ENCODE data around the gene DCAF15.

DNA sequence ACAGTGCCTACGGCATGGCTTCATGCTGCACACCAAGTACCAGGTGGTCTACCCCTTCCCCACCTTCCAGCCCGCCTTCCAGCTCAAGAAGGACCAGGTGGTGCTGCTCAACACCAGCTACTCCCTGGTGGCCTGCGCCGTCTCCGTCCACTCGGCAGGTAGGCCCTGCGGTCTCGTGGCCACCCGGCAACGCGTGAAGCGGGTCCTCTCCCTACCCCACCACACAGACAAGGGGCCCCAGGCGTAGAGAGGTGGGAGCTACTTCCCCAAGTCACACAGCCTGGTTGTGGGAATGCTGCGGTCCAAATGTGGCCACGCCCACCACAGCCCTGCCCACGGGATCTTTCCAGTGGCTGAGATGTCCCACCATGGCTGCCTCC lies 4.0 kb downstream of the DCAF15 start:
- TF ChIP-seq, protein P1, sequence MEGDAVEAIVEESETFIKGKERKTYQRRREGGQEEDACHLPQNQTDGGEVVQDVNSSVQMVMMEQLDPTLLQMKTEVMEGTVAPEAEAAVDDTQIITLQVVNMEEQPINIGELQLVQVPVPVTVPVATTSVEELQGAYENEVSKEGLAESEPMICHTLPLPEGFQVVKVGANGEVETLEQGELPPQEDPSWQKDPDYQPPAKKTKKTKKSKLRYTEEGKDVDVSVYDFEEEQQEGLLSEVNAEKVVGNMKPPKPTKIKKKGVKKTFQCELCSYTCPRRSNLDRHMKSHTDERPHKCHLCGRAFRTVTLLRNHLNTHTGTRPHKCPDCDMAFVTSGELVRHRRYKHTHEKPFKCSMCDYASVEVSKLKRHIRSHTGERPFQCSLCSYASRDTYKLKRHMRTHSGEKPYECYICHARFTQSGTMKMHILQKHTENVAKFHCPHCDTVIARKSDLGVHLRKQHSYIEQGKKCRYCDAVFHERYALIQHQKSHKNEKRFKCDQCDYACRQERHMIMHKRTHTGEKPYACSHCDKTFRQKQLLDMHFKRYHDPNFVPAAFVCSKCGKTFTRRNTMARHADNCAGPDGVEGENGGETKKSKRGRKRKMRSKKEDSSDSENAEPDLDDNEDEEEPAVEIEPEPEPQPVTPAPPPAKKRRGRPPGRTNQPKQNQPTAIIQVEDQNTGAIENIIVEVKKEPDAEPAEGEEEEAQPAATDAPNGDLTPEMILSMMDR (IDR thresholded peaks at IDR 0.05; ENCODE audit: low read depth, low read length) = no peak
- TF ChIP-seq EZH2phosphoT487 (IDR thresholded peaks at IDR 0.05; ENCODE audit: low read depth) = no peak

Measured in OCI-LY3 (cell line).